Common myeloid progenitor, CD34-positive (primary cell): ENCODE data around the gene CCDC124.

Experiments used
- CTCF ChIA-PET: fragments of 350-600 bp; sonication (Branson Sonifier 250); formaldehyde crosslinking; loops from one replicate; lab custom pipeline; 2021; ENCODE audit warnings: antibody characterized with exemption; lab: Charles Lee
- POLR2A ChIA-PET: fragments of 350-600 bp; sonication (Branson Sonifier 250); formaldehyde crosslinking; loops from one replicate; lab custom pipeline; 2021; ENCODE audit warnings: antibody characterized with exemption; lab: Charles Lee
- DNase-seq, 3 donors: peaks; one replicate each; pipeline versions ENCODE4 v3.0.0 to v3.0.0-alpha.2; 2013
- H3K27ac ChIP-seq, 2 experiments: 1 replicate in 1 of 2; 2 replicates in 1 of 2; pipeline ENCODE4 v1.7.0; 2013; ENCODE audit warnings: inconsistent platforms in 2 of 2, low read length in 2 of 2, mild to moderate bottlenecking in 2 of 2, low read depth in 1 of 2, moderate library complexity in 1 of 2; ENCODE audit not compliant: severe bottlenecking in 2 of 2, insufficient read depth in 1 of 2, poor library complexity in 1 of 2
- H3K27me3 ChIP-seq, 5 experiments: replicated peaks in 2 of 5; 1 replicate in 3 of 5; 2 replicates in 2 of 5; pipeline versions ENCODE4 v1.6.1 to v1.7.0; 2013; ENCODE audit warnings: low read length in 4 of 5, mild to moderate bottlenecking in 2 of 5, moderate library complexity in 2 of 5, inconsistent platforms in 1 of 5; ENCODE audit not compliant: insufficient read depth in 5 of 5, control insufficient read depth in 4 of 5
- H3K36me3 ChIP-seq, 4 experiments: 1 replicate in 2 of 4; 2 replicates in 2 of 4; pipeline versions ENCODE4 v1.6.1 to v1.7.0; 2013; ENCODE audit warnings: low read length in 3 of 4, control low read depth in 1 of 4, mild to moderate bottlenecking in 1 of 4; ENCODE audit not compliant: control insufficient read depth in 4 of 4, insufficient read depth in 4 of 4
- H3K4me1 ChIP-seq, 4 experiments: 1 replicate in 3 of 4; 2 replicates in 1 of 4; pipeline versions ENCODE4 v1.6.1 to v1.7.1; 2013; ENCODE audit warnings: low read length in 3 of 4, mild to moderate bottlenecking in 3 of 4, control low read depth in 1 of 4, inconsistent platforms in 1 of 4, moderate library complexity in 1 of 4; ENCODE audit not compliant: control insufficient read depth in 4 of 4, insufficient read depth in 4 of 4; ENCODE audit errors: control extremely low read depth in 1 of 4
- H3K4me3 ChIP-seq, 7 experiments: 1 replicate in 4 of 7; 2 replicates in 3 of 7; pipeline versions ENCODE4 v1.5.1 to v1.7.0; 2013; ENCODE audit warnings: mild to moderate bottlenecking in 7 of 7, low read length in 6 of 7, moderate library complexity in 6 of 7, inconsistent platforms in 2 of 7, low read depth in 2 of 7, control low read depth in 1 of 7; ENCODE audit not compliant: insufficient read depth in 4 of 7, control insufficient read depth in 1 of 7; ENCODE audit errors: extremely low read depth in 1 of 7
- H3K9me3 ChIP-seq, 5 experiments: 1 replicate in 4 of 5; 2 replicates in 1 of 5; pipeline versions ENCODE4 v1.6.1 to v1.7.1; 2013; ENCODE audit warnings: low read length in 4 of 5, mild to moderate bottlenecking in 2 of 5, inconsistent platforms in 1 of 5, low read depth in 1 of 5, moderate library complexity in 1 of 5; ENCODE audit not compliant: control insufficient read depth in 4 of 5, insufficient read depth in 2 of 5; ENCODE audit errors: control extremely low read depth in 1 of 5
- WGBS: methylation state at CpG from one replicate; pipeline ENCODE4 v1.1.5; 2013; ENCODE audit not compliant: insufficient coverage; 5-methylcytosine and 5-hydroxymethylcytosine counted together

Gene CCDC124

GRCh38 chr19:17972230-17972629, 39.4 kb downstream of the CCDC124 start:
- Histone ChIP-seq H3K27ac (no peak overlapping the region), H3K4me1 (peaks cover 0 to 7% (median 3%) of the 10 kb centered on the region in 4 experiments), H3K9me3 (no peaks in the 10 kb centered on the region), H3K4me3 (no peak overlapping the region), H3K36me3 (no peaks in the 10 kb centered on the region), H3K27me3 (peaks cover 0 to 19% (median 4%) of the 10 kb centered on the region in 5 experiments)
- CTCF ChIA-PET, result interaction anchor here (1.0 kb wide), 1 partner anchor 112 kb away, joined by 3 read pairs; the partner anchor contains the start of gene RPL18A
- 89% methylated on average over 1 of the region's 1 CpG for WGBS
- POLR2A ChIA-PET, result no interaction called here
- DNase-seq, result no peak

GRCh38 chr19:17973759-17974158, 40.9 kb downstream of the CCDC124 start:
- POLR2A ChIA-PET, result no interaction called here
- CTCF ChIA-PET, result interaction anchor here (0.6 to 1.4 kb wide), 2 partner anchors 34 to 550 kb away, joined by 3 read pairs; no protein-coding TSS in a partner anchor
- H3K9me3 ChIP-seq, result no peaks in the 10 kb centered on the region
- peaks cover 0 to 5% (median 0%) of the 10 kb centered on the region in 4 experiments for H3K4me1 ChIP-seq
- no peak overlapping the region for H3K4me3 ChIP-seq
- H3K27me3 ChIP-seq, result peaks cover 0 to 5% (median 3%) of the 10 kb centered on the region in 5 experiments
- no peak for DNase-seq
- no peak overlapping the region for H3K27ac ChIP-seq
- no peaks in the 10 kb centered on the region for H3K36me3 ChIP-seq
- 94% methylated on average over 16 of the region's 23 CpGs for WGBS

- 88% methylated on average over 5 of the region's 6 CpGs for WGBS
- ChIA-PET CTCF (interaction anchor here (0.8 to 1.4 kb wide), 3 partner anchors 16 to 42 kb away, joined by 3 read pairs; partner anchors contain the start of gene CCDC124), POLR2A (no interaction called here)
- Histone ChIP-seq H3K36me3 (no peaks in the 10 kb centered on the region), H3K9me3 (no peaks in the 10 kb centered on the region), H3K27me3 (no peaks in the 10 kb centered on the region), H3K4me3 (no peak overlapping the region), H3K27ac (no peak overlapping the region), H3K4me1 (peaks cover 0 to 7% (median 1%) of the 10 kb centered on the region in 4 experiments)
- no peak for DNase-seq
Observed at GRCh38 chr19:17974551-17974950, 41.7 kb downstream of the CCDC124 start.

GRCh38 chr19:17975032-17975431, 42.2 kb downstream of the CCDC124 start:
- no peaks in the 10 kb centered on the region for H3K36me3 ChIP-seq
- H3K4me1 ChIP-seq, result peaks cover 0 to 6% (median 1%) of the 10 kb centered on the region in 4 experiments
- no peaks in the 10 kb centered on the region for H3K27me3 ChIP-seq
- no peak for DNase-seq
- no peak overlapping the region for H3K27ac ChIP-seq
- ChIA-PET CTCF (interaction anchor here (0.8 to 1.4 kb wide), 3 partner anchors 16 to 42 kb away, joined by 3 read pairs; partner anchors contain the start of gene CCDC124), POLR2A (no interaction called here)
- H3K4me3 ChIP-seq, result no peak overlapping the region
- WGBS, result 98% methylated on average over 6 of the region's 8 CpGs
- no peaks in the 10 kb centered on the region for H3K9me3 ChIP-seq

- no peak overlapping the region for H3K27ac ChIP-seq
- no peak overlapping the region for H3K4me3 ChIP-seq
- no peaks in the 10 kb centered on the region for H3K9me3 ChIP-seq
- H3K4me1 ChIP-seq, result peaks cover 0 to 11% (median 3%) of the 10 kb centered on the region in 4 experiments
- ChIA-PET POLR2A (no interaction called here), CTCF (interaction anchor here (1.0 kb wide), 1 partner anchor 8 kb away, joined by 3 read pairs; no protein-coding TSS in a partner anchor)
- DNase-seq, result no peak
- H3K36me3 ChIP-seq, result no peaks in the 10 kb centered on the region
- no peaks in the 10 kb centered on the region for H3K27me3 ChIP-seq
- WGBS, result 96% methylated on average over 3 of the region's 4 CpGs
Observed at GRCh38 chr19:17977021-17977420, 44.2 kb downstream of the CCDC124 start.

- H3K36me3 ChIP-seq, result no peaks in the 10 kb centered on the region
- DNase-seq, result no peak
- no peaks in the 10 kb centered on the region for H3K27me3 ChIP-seq
- POLR2A ChIA-PET, result no interaction called here
- H3K9me3 ChIP-seq, result no peaks in the 10 kb centered on the region
- H3K4me3 ChIP-seq, result no peak overlapping the region
- H3K4me1 ChIP-seq, result peaks cover 0 to 11% (median 3%) of the 10 kb centered on the region in 4 experiments
- CTCF ChIA-PET, result interaction anchor here (1.0 kb wide), 1 partner anchor 8 kb away, joined by 3 read pairs; no protein-coding TSS in a partner anchor
- 95% methylated on average over 7 of the region's 7 CpGs for WGBS
- no peak overlapping the region for H3K27ac ChIP-seq
Observed at GRCh38 chr19:17977488-17977887, 44.7 kb downstream of the CCDC124 start.

- peaks cover 0 to 11% (median 3%) of the 10 kb centered on the region in 4 experiments for H3K4me1 ChIP-seq
- no peaks in the 10 kb centered on the region for H3K36me3 ChIP-seq
- H3K27me3 ChIP-seq, result no peaks in the 10 kb centered on the region
- 98% methylated on average over 37 of the region's 38 CpGs for WGBS
- POLR2A ChIA-PET, result no interaction called here
- CTCF ChIA-PET, result interaction anchor here (1.2 to 1.6 kb wide), 3 partner anchors 13 to 36 kb away, joined by 4 to 6 read pairs (median 5); no protein-coding TSS in a partner anchor
- DNase-seq, result no peak
- H3K9me3 ChIP-seq, result no peaks in the 10 kb centered on the region
- H3K27ac ChIP-seq, result no peak overlapping the region
- H3K4me3 ChIP-seq, result no peak overlapping the region
Observed at GRCh38 chr19:17981611-17982010, 48.8 kb downstream of the CCDC124 start.
